ENCODE measurements around the gene GLCCI1. TPM values are rescaled to one million over a fixed set of nuclear protein-coding genes. Genes with fewer than 3 reads are reported as not detected.

Gene GLCCI1
- total and polyA plus RNA-seq, 2 of the 8 experiments (the other 6 are each of a cell fraction or from before 2014, with no cell fraction given), result 12.4 to 27.7 TPM

DNA sequence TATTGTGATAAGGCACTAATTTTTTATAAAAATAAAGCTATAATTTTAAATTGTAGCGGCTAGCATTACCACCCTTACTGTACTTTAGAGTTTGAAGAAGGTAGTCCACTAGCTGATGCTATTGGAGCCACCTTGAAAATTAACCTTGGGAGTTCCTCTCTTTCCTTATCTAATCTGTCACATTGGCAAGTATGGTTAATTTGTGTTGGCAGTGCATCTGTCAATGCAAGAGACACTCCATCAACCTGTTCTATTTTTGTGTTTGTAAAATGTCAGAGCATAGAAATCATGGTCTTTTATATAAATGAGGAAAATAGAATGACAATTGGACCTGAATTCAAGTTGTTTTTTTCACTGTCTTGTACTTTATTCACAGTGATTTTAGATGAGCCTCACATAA, 20.5 kb downstream of the GLCCI1 start (continued):
- TF ChIP-seq FOSL1 (IDR thresholded peaks at IDR 0.05; ENCODE audit: insufficient read depth, low read depth, low read length) (no peak), TCF12 (IDR thresholded peaks at IDR 0.05; ENCODE audit: low read depth, low read length) (no peak)
- TF ChIP-seq, protein P1, sequence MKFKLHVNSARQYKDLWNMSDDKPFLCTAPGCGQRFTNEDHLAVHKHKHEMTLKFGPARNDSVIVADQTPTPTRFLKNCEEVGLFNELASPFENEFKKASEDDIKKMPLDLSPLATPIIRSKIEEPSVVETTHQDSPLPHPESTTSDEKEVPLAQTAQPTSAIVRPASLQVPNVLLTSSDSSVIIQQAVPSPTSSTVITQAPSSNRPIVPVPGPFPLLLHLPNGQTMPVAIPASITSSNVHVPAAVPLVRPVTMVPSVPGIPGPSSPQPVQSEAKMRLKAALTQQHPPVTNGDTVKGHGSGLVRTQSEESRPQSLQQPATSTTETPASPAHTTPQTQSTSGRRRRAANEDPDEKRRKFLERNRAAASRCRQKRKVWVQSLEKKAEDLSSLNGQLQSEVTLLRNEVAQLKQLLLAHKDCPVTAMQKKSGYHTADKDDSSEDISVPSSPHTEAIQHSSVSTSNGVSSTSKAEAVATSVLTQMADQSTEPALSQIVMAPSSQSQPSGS (IDR thresholded peaks at IDR 0.05; ENCODE audit: low read length), result no peak
